Erythroblast (primary cell): ENCODE measurements around the gene SLC39A11.

Experiments
- DNase-seq, 2 experiments: peaks; one replicate each; lab custom pipeline; 2025; lab: John Stamatoyannopoulos, UW
- GATA1 ChIP-seq: IDR thresholded peaks from 2 replicates; pipeline ENCODE4 v1.6.1; 2011; ENCODE audit warnings: low read depth, mild to moderate bottlenecking, control low read depth, low read length, moderate library complexity
- POLR2A ChIP-seq: IDR thresholded peaks from 2 replicates; pipeline ENCODE4 v1.6.1; 2011; ENCODE audit warnings: mild to moderate bottlenecking, low read length

Gene SLC39A11

GRCh38 chr17:73099511-73099910 is 7.0 kb upstream of the SLC39A11 start:
- no peak for DNase-seq
- TF ChIP-seq POLR2A: no peak
- TF ChIP-seq GATA1: no peak

GRCh38 chr17:73098919-73099318 is 6.4 kb upstream of the SLC39A11 start:
- DNase-seq: no peak
- TF ChIP-seq GATA1 (no peak), POLR2A (no peak)

- peak in 1 of 2 experiments; percentile 9 for DNase-seq
Observed at GRCh38 chr17:73097973-73098765, 5.7 kb upstream of the SLC39A11 start.

DNA sequence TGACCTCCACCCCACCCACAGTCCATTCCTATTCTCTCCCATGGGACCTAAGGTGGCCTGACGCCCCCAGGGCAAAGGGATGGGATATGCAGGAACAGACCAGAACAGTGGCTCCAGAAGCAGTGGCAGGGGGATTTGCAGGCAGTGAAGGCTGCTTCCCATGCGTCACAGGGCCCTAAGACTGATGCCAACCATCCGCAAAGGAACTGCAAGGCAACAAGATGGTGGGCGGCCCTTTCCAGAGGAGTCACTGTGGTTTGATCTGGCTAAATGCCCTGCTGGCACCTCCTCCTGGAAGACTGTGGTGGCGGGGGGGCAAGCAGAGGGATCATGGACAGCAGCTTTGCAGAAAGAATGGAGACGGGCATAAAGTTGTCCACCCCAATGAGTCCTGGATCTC is 4.4 kb upstream of the SLC39A11 start:
- TF ChIP-seq GATA1 (no peak), POLR2A (no peak)
- no peak for DNase-seq

GRCh38 chr17:73096211-73096610 is 3.7 kb upstream of the SLC39A11 start:
- DNase-seq: no peak

DNA sequence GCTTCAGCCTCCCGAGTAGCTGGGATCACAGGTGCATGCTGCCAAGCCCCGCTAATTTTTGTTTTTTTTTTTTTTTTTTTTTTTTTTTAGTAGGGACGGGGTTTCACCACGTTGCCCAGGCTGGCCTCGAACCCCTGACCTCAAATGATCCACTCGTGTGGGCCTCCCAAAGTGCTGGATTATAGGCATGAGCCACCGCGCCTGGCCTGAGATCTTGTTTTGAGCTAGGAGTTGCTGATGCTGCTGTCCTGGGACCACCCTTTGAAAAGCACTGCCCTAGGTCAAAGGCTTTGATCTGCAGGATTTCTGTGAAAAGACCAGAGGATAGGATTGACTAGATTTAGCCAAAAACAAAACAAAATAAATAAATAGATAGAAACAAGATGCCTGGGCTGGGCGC is 798 bp upstream of the SLC39A11 start:
- TF ChIP-seq POLR2A (no peak), GATA1 (no peak)
- no peak for DNase-seq

More at GRCh38 chr17:73096211-73096610, 3.7 kb upstream of the SLC39A11 start:
- TF ChIP-seq POLR2A (no peak), GATA1 (no peak)

DNA sequence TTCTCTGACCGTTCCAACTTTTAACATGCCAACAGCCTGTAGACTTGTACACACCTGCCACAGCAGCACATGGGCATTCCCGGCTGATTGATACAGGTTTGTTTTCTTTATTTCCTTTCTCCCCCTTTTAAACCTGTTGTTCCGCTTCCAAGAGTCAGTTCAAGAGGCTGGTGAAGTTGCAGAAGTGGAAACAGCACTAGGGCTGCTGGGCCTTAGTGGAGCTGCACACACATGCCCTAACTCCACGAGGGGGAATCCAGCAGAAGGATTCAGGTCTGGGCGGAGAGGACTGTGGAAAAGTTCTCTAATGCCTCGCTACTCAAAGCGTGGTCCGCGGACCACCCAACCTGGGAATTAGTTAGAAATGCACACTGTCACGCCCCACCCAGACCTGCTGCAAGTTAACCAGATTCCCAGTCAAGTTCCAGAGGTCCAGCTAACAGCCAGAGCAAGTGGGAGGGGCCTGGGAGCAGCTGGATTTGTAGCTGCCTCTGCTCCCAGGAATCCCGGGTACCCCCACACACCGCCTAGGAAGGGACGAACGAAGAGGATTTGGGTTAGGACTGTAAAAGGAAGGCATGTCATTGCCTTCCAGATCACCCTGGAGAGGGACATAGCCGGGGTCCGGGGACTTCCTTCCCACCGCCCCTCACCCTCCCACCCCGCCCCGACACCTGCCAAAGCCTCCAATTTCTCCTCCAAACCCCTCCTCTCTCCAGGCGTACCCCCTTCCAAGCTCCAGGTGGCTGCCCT is 542 bp downstream of the SLC39A11 start:
- TF ChIP-seq POLR2A: no peak
- TF ChIP-seq GATA1: no peak
- DNase-seq: peak; percentile 15 to 39

GRCh38 chr17:73091410-73091769 is 1.1 kb downstream of the SLC39A11 start:
- DNase-seq: no peak

GRCh38 chr17:73090396-73091202 is 1.9 kb downstream of the SLC39A11 start:
- DNase-seq: peak in 1 of 2 experiments; percentile 5
- TF ChIP-seq POLR2A: no peak

More at GRCh38 chr17:73091410-73091769, 1.1 kb downstream of the SLC39A11 start:
- no peak for TF ChIP-seq POLR2A
- no peak for TF ChIP-seq GATA1

- TF ChIP-seq POLR2A: no peak
- no peak for TF ChIP-seq GATA1
- DNase-seq: no peak
Observed at GRCh38 chr17:73089322-73090317, 2.9 kb downstream of the SLC39A11 start.

- TF ChIP-seq GATA1: no peak
- no peak for TF ChIP-seq POLR2A
- no peak for DNase-seq
Observed at GRCh38 chr17:73088561-73088960, 3.9 kb downstream of the SLC39A11 start.

DNA sequence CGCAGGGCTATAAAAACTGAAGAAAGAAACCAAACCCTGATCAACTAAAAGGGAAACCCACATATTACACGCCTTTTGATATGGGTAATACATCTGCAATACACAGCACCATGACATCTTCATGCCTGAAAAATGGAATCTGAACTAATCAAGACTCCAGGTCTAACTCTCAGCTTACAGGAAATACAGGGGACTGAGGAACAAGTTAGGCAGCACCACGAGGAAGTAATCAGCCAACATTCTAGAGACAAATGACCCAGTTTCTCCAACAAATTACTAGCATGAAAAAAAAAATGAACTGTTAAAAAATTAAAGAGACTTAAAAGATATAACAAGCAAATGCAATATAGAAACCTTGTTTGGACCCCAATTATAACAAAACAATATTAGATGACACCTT is 9.1 kb downstream of the SLC39A11 start:
- DNase-seq: no peak
- no peak for TF ChIP-seq POLR2A
- no peak for TF ChIP-seq GATA1

GRCh38 chr17:73074566-73074965 is 17.9 kb downstream of the SLC39A11 start:
- no peak for DNase-seq
- TF ChIP-seq POLR2A: no peak
- no peak for TF ChIP-seq GATA1
